Stimulated activated naive CD4-positive, alpha-beta T cell (primary cell): ENCODE measurements around the gene DNMT1.

Source experiments
- DNase-seq, 6 experiments: peaks; one replicate each; lab custom pipeline; 2025; lab: John Stamatoyannopoulos, UW

Gene DNMT1

GRCh38 chr19:10113964-10114650, 80.6 kb downstream of the DNMT1 start:
- no peak for DNase-seq

DNA sequence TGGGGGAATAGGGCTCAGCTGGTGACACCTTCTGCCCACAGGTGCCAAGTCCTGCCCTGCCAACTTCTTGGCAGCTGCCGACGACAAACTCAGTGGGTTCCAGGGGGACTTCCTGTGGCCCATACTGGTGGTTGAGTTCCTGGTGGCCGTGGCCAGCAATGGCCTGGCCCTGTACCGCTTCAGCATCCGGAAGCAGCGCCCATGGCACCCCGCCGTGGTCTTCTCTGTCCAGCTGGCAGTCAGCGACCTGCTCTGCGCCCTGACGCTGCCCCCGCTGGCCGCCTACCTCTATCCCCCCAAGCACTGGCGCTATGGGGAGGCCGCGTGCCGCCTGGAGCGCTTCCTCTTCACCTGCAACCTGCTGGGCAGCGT, 81.2 kb downstream of the DNMT1 start:
- no peak for DNase-seq

- DNase-seq, result peak in 5 of 6 experiments; percentile 38 to 50 (median 46)
These were observed 81.7 kb downstream of the DNMT1 start for GRCh38 chr19:10112895-10113591.

GRCh38 chr19:10112037-10112761, 82.6 kb downstream of the DNMT1 start:
- no peak for DNase-seq

DNA sequence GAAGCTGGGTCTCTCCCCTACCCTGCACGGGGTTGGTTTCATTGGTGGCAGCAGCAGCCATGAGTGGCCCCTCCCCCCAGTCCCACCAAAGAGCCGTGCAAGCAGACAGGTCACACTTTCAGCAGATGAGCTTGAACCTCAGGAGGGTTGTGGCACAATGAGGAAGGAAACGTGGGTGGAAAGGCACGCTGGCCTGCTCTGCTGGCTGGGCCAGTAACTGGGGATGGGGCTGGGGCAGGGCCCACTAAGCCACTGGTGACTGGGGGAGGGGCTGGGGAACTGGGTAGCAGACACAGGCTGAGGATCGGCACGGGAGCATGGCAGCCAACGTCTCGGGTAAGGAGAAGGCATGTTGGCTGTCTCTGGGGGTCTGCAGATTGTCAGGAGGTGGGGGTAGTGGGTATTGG, 83.3 kb downstream of the DNMT1 start, which contains the start of gene P2RY11:
Gene P2RY11, plus strand, starts transcription at position 289 of the 407 bp plus-strand sequence. Its CDS starts 29 bp downstream, at position 318.
- no peak for DNase-seq

DNA sequence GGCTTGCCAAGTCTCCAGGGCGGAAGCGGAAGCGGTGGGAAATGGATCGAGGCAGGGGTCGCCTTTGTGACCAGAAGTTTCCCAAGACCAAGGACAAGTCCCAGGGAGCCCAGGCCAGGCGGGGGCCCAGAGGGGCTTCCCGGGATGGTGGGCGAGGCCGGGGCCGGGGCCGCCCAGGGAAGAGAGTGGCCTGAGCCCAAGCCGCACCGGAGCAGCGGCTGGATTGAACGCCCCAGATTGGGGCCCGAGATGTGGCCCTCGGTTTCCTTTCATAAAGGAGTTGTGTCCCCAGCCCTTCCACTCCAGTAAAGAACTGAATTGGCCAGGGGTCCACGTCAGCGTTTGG, 83.8 kb downstream of the DNMT1 start:
- DNase-seq, result no peak

GRCh38 chr19:10110076-10110971, 84.4 kb downstream of the DNMT1 start:
- DNase-seq, result no peak

GRCh38 chr19:10109528-10109927, 85.2 kb downstream of the DNMT1 start:
- DNase-seq, result no peak

GRCh38 chr19:10107817-10108367, 86.9 kb downstream of the DNMT1 start:
- no peak for DNase-seq

DNA sequence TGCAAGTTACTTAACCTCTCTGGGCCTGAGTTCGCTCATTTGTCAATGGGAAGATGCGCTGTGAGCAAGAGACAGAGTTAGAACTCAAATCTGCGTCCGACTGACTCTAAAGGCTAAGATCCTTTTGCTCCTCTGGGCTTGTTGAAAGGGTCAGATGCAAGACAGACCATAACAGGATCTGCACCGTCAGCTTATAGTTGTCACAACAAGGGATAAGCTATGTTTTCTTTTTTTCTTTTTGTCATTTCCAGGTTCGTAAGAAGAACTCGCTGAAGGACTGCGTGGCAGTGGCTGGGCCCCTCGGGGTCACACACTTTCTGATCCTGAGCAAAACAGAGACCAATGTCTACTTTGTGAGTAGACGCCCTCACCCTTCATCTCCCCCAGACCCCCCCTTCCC, 87.5 kb downstream of the DNMT1 start:
- no peak for DNase-seq

DNA sequence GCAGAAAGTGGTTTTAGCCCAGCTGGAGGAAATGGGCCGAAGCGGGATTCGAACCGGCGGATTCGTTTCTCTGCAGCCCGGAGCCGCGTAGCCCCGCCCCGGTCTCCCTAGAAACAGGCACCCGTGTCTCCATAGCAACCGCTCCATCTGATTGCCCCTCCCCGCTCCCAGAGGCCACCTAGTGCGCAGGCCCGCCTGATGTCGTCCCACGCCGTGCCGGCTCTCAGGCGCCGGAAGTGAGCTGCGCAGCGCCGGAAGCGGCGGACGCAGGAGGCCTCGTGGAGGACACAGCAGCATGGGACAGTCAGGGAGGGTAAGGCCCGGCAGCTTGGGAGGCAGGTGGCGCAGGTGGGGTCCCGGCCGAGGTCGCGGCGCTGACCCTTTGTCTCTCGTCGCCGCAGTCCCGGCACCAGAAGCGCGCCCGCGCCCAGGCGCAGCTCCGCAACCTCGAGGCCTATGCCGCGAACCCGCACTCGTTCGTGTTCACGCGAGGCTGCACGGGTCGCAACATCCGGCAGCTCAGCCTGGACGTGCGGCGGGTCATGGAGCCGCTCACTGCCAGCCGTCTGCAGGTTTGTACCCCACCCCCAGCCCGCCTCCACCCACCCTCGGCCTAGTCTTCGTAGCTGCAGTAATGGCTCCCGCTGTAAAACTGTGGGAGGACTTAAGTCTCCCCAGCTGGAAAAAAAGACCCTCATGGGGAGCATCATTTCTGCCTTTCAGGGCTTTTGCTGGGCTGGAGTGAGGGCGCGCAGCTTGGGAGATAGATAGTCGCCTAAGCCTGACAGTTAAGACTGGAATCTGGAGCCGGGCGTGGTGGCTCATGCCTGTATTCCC, 88.4 kb downstream of the DNMT1 start, which contains the start of gene PPAN:
Gene PPAN, plus strand, starts transcription at position 263 of the 837 bp plus-strand sequence. Its CDS starts 33 bp downstream, at position 296.
- peak; percentile 87 to 98 (median 96) for DNase-seq

- DNase-seq, result peak in 4 of 6 experiments; percentile 38 to 68 (median 61)
These were observed 89.1 kb downstream of the DNMT1 start for GRCh38 chr19:10105509-10106099.

DNA sequence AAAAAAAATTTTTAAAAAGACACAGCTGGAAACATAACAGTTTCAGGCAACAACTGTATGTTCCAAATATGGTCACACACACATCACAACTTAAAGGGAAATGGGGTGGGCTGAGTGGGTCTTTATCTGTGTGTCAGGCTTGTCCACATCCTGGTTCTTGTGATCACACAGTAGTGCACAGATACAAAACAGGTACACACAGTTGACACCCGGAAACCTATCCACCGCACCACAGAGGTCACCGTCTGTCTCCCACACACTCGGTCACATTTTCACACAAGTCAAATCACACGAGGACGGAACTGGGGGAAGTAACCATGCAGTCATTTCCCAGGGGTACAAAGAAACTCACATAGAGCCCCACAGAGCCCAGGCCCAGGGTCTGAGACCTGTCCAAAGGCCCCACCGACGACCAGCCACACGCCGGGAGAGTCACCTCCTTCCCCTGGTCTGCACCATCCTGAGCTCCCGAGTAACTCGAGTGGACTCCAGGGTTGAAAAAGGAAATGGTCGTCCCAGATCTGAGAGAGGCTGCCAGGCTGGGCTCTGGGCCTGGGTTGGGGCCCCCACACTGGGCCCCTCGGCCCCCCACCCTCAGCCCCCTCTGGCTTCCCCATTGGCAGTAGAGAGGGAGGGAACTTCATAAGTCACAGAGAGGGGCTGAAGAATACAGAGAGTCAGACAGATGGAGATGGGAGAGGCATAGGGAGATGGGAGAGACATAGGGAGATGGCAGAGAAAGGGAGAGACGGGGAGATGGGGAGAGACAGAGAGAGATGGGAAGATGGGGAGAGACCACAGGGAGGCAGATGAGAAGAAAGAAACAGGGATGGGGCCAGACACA, 89.9 kb downstream of the DNMT1 start:
- DNase-seq, result peak; percentile 28 to 82 (median 74)

- no peak for DNase-seq
These were observed 90.6 kb downstream of the DNMT1 start for GRCh38 chr19:10104130-10104513.

DNA sequence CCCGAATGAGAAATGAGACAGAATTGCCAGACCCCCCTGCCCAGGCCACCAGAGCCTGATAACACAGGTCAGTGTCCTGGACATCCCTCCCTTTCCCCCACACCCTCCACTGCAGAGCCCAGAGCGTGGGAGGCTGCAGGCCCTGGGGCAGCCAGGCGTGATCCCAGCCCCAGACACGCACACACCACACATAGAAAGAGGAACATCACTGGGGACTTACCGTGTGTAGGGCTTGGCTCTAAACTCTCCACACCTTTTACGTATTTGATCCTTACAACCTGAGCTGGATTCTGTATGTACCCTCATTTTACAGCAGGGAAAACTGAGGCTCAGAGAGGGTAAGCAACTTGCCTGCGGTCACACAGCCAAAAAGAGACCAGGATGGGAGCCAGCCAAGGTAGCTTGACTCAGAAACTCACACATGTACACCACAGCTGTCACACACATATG, 91.9 kb downstream of the DNMT1 start:
- DNase-seq, result no peak

DNA sequence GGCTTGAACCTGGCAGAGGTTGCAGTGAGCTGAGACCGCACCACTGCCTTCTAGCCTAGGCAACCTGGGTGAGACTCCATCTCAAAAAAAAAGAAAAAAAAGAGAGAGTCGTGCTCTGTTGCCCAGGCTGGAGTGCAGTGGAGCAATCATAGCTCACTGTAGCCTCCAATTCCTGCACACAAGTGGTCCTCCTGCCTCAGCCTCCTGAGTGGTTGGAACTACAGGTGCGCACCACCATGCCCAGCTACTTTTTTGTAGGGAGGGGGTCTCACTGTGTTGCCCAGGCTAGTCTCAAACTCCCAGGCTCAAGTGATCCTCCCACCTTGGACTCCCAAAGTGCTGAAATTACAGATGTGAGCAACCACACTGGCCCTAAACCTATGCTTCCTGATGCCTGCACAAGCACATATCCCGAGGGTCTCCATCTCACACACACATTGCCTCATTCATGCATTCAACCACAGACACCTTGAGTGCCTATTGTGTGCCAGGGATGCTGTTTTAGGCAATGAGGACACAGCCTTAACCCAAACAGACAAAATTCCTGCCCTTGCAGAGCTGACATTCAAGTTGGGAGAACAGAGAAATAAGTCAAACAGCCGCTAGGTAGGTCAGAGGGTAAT, 94.5 kb downstream of the DNMT1 start:
- no peak for DNase-seq

- no peak for DNase-seq
These were observed 98.2 kb downstream of the DNMT1 start for GRCh38 chr19:10096615-10096963.

DNA sequence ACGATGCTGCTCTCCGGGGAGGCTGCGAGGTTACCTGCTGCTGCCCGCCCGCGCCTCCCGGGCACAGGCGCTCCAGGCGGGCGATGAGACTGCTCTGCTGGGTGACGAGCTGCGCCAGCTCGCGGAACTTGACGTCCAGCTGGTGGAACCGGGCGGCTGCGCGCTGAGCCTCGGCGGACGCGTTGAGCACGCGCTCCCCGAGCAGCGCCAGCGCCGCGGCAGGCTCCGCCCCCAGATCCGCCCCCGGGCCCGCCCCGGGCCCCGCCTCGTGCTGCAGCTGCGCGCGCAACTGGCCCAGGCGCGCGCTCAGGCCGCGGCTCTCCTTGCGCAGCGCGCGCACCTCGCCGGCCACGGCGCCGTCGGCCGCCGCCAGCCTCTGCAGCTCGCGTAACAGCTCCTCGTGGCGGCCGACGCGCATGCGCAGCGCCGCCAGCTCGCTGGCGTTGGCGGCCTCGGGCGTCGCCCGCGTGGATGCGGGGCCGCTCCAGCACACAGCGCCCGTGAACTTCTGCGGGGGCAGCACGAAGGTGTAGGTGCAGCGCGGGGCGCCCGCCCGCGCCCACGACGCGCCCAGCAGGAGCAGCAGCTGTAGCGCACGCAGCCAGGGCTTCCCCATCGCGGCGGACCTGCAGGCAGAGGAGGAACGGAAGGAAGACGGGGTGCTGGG, 98.7 kb downstream of the DNMT1 start:
- peak; percentile 81 to 92 (median 86) for DNase-seq
